Bronchial epithelial cell (primary cell): Measurements from ENCODE around the gene DEDD. TPM values are rescaled to one million over a fixed set of nuclear protein-coding genes. Genes with fewer than 3 reads are reported as not detected.
A peak's percentile ranks its signal among the peaks of the same experiment; 100 is the strongest.

Source experiments
- DNase-seq: peaks from one replicate; pipeline ENCODE4 v3.0.0-alpha.2; 2010; ENCODE audit warnings: low read depth
- FAIRE-seq: peaks from 2 replicates; lab custom pipeline; 2011; peaks lifted over from hg19 to GRCh38; lab: Jason Lieb, UNC
- H3K27me3 ChIP-seq: 2 replicates; pipeline ENCODE4 v1.5.1; 2011; ENCODE audit warnings: low read length; ENCODE audit not compliant: control insufficient read depth, insufficient read depth
- H3K36me3 ChIP-seq: 2 replicates; pipeline ENCODE4 v1.5.1; 2011; ENCODE audit warnings: low read length; ENCODE audit not compliant: control insufficient read depth, insufficient read depth
- H3K4me3 ChIP-seq: 2 replicates; pipeline ENCODE4 v1.5.1; 2011; ENCODE audit warnings: mild to moderate bottlenecking, low read depth, low read length, control low read depth
- total RNA-seq: library from RNA; depleted of rRNA; stranded (reverse); fragments of >200 nt; gene quantifications from 2 replicates; pipeline ENCODE4 v1.2.1, GENCODE V29; 2014
- TF ChIP-seq, protein P1 (sequence below): IDR thresholded peaks from 2 replicates; pipeline ENCODE4 v1.5.1; 2011; ENCODE audit warnings: mild to moderate bottlenecking, moderate library complexity, low read length, control low read depth, inconsistent platforms; ENCODE audit not compliant: insufficient read depth, severe bottlenecking

The DEDD gene
- total RNA-seq, 1 donor from 2014 or later: 26.9 TPM

DNA sequence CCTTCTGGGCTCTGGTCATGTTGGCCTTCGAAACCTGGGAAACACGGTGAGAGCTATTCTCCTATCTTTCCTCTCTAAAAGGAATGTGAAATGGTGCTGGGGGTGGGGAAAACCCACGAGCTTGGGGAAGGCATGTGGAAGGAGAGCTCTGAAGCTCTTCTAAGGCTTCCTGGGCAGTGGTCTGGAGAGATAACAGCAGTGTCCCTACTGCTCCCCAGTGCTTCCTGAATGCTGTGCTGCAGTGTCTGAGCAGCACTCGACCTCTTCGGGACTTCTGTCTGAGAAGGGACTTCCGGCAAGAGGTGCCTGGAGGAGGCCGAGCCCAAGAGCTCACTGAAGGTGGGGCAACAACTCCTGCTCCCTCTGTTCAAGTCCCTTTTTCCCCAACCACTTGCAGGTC is 29.6 kb upstream of the DEDD start:
- H3K4me3 ChIP-seq: no peak overlapping the region
- no peaks in the 10 kb centered on the region for H3K27me3 ChIP-seq
- FAIRE-seq (no peak), DNase-seq (no peak)
- TF ChIP-seq, protein P1, sequence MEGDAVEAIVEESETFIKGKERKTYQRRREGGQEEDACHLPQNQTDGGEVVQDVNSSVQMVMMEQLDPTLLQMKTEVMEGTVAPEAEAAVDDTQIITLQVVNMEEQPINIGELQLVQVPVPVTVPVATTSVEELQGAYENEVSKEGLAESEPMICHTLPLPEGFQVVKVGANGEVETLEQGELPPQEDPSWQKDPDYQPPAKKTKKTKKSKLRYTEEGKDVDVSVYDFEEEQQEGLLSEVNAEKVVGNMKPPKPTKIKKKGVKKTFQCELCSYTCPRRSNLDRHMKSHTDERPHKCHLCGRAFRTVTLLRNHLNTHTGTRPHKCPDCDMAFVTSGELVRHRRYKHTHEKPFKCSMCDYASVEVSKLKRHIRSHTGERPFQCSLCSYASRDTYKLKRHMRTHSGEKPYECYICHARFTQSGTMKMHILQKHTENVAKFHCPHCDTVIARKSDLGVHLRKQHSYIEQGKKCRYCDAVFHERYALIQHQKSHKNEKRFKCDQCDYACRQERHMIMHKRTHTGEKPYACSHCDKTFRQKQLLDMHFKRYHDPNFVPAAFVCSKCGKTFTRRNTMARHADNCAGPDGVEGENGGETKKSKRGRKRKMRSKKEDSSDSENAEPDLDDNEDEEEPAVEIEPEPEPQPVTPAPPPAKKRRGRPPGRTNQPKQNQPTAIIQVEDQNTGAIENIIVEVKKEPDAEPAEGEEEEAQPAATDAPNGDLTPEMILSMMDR: no peak
- peaks cover 18% of the 10 kb centered on the region for H3K36me3 ChIP-seq

DNA sequence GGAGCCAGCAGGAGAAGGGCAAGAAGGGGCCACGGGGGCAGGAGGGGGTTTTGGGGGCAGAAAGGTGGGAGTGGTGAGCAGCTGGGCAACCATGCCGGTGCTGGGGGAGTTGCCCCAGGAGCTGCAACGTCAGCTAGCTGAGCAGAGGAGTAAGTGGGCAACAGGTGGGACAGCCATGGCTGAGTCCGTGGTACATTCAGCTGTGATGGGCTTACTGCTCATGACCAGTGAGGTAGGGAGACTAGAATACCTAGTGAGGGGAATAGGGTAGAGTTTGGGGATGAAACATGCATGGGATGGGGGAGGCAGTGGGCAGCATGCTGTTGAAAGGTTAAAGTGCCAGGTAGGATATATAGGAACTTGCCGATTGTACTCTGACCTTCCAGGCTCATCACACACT is 29.2 kb upstream of the DEDD start:
- Histone ChIP-seq H3K36me3 (peaks cover 18% of the 10 kb centered on the region), H3K4me3 (no peak overlapping the region), H3K27me3 (no peaks in the 10 kb centered on the region)
- FAIRE-seq: no peak
- TF ChIP-seq, protein P1: no peak
- DNase-seq: no peak

DNA sequence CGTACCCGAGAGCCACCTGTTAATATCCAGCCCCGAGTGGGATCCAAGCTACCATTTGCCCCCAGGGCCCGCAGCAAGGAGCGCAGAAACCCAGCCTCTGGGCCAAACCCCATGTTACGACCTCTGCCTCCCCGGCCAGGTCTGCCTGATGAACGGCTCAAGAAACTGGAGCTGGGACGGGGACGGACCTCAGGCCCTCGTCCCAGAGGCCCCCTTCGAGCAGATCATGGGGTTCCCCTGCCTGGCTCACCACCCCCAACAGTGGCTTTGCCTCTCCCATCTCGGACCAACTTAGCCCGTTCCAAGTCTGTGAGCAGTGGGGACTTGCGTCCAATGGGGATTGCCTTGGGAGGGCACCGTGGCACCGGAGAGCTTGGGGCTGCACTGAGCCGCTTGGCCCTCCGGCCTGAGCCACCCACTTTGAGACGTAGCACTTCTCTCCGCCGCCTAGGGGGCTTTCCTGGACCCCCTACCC is 28.2 kb upstream of the DEDD start:
- no peaks in the 10 kb centered on the region for H3K27me3 ChIP-seq
- FAIRE-seq (no peak), DNase-seq (no peak)
- TF ChIP-seq, protein P1: no peak
- no peak overlapping the region for H3K4me3 ChIP-seq
- H3K36me3 ChIP-seq: peaks cover 18% of the 10 kb centered on the region

DNA sequence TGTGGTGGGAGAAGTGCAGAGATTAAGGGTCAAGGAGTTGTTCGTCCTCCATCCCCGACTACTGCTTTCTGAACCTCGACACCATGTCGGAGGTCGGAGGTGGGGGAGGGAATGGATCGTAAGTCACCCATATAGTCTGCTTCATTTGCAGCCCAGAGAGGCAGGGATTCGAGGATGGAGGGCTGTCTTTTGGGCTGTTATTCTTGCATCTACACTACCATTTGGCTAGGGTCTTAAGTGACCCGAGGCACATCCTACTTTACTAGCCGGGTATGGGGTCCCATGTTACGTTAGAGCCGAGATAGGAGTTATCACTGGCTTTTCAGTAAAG is 27.4 kb upstream of the DEDD start:
- TF ChIP-seq, protein P1: no peak
- FAIRE-seq (no peak), DNase-seq (no peak)
- peaks cover 16% of the 10 kb centered on the region for H3K36me3 ChIP-seq
- no peaks in the 10 kb centered on the region for H3K27me3 ChIP-seq
- H3K4me3 ChIP-seq: peak overlapping the region; percentile 87

DNA sequence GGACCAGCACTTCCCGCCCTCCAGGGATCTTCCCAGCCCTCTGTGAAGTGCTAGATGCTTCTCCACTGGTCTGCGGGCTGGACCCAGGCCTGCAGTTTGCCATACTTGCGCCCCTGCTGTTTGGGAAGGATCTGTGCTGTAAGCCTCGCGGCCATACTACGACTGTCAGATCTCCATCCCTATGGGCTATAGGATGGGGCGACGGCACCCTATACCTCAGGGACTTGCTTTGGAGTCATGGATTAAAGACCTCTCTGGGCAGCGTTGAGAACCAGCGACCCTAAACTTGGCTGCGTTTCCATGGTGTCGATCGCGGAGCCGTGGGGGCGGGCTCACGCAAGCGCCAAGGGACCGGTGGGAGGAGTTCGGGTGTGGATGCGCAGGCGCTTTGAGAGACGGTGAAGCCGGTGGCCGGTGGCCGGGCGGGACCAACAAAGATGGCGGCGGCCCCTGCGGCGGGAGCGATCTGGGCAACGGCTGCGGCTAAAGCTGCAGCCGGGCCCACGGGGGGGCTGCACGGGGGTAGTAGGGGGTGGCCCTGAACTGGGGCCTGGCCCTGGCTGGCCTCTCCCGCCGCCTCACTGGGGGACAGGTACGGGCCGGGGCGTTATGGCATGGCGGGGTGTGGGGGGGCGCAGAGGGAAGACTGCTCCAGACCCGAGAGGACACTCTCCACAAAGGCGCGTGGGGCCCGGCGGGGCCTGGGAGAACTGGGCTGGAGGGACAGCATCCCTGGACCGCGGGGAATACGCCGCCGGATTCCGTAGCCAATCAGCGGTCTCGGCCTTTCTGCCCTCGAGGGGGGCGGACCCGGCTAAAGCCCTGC is 26.8 kb upstream of the DEDD start, which contains the start of gene USP21:
USP21 (plus strand) TSS at position 414 of the 826 bp plus-strand sequence. CDS start 1,141 bp downstream, outside the sequence.
- Histone ChIP-seq H3K36me3 (peaks cover 16% of the 10 kb centered on the region), H3K4me3 (peak within 1 kb of the TSS; percentile 87), H3K27me3 (no peaks in the 10 kb centered on the region)
- FAIRE-seq (no peak), DNase-seq (peak; percentile 71)
- TF ChIP-seq, protein P1: peak; percentile 56
